IMR-90 (cell line): ENCODE data around the gene DYTN.

Experiments
- BHLHE40 ChIP-seq: fragments of 150-350 bp; IDR thresholded peaks from 2 replicates; pipeline ENCODE4 v1.6.1; 2016; ENCODE audit warnings: mild to moderate bottlenecking, low read depth, low read length
- CEBPB ChIP-seq: IDR thresholded peaks from 2 replicates; pipeline ENCODE4 v1.6.1; 2012; ENCODE audit warnings: low read depth, low read length, improper control_type of control experiment
- FOS ChIP-seq: fragments of 150-350 bp; IDR thresholded peaks from 2 replicates; pipeline ENCODE4 v1.6.1; 2016; ENCODE audit warnings: low read depth, low read length
- MXI1 ChIP-seq: IDR thresholded peaks from 2 replicates; pipeline ENCODE4 v1.6.1; 2012; ENCODE audit warnings: low read depth, mild to moderate bottlenecking, low read length, moderate library complexity, borderline replicate concordance
- POLR2A ChIP-seq: IDR thresholded peaks from 2 replicates; pipeline ENCODE4 v1.6.1; 2012; ENCODE audit warnings: mild to moderate bottlenecking, low read depth, low read length
- RAD21 ChIP-seq: IDR thresholded peaks from 2 replicates; pipeline ENCODE4 v1.6.1; 2012; ENCODE audit warnings: low read length, improper control_type of control experiment
- RFX5 ChIP-seq: IDR thresholded peaks from 2 replicates; pipeline ENCODE4 v1.8.0; 2012; ENCODE audit warnings: low read depth, mild to moderate bottlenecking, low read length, moderate library complexity
- USF2 ChIP-seq: fragments of 150-350 bp; IDR thresholded peaks from 2 replicates; pipeline ENCODE4 v1.6.1; 2017; ENCODE audit warnings: mild to moderate bottlenecking, antibody characterized with exemption, low read length, low read depth
- TF ChIP-seq, protein P1 (sequence below): conservative IDR thresholded peaks from 2 replicates; pipeline ENCODE4 v1.5.1; 2012; ENCODE audit warnings: mild to moderate bottlenecking, low read depth, low read length, improper control_type of control experiment
- TF ChIP-seq, protein P2 (sequence below): fragments of 150-350 bp; IDR thresholded peaks from 2 replicates; pipeline ENCODE4 v1.6.1; 2016; ENCODE audit warnings: low read depth, mild to moderate bottlenecking, low read length, moderate library complexity, borderline replicate concordance

DNA sequence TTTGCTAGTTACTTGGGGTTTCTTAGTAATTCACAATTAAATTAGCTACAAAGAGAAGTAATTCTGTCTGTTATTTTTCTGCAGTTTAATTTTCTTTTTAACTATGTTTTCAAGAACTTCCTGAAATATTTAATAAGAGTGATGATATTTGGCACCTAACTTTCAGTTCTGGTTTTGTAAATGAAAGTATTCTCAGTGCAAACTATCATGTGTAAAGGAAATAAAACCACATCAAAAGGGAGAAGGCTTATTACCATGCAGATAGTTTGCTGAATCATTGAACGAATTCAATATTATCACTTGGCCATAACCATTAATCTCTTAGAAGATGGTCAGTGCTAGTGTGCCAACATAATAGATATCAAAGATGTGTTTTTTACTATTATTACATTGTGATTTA lies 29.2 kb downstream of the DYTN start:
- no peak for TF ChIP-seq USF2
- TF ChIP-seq, protein P1, sequence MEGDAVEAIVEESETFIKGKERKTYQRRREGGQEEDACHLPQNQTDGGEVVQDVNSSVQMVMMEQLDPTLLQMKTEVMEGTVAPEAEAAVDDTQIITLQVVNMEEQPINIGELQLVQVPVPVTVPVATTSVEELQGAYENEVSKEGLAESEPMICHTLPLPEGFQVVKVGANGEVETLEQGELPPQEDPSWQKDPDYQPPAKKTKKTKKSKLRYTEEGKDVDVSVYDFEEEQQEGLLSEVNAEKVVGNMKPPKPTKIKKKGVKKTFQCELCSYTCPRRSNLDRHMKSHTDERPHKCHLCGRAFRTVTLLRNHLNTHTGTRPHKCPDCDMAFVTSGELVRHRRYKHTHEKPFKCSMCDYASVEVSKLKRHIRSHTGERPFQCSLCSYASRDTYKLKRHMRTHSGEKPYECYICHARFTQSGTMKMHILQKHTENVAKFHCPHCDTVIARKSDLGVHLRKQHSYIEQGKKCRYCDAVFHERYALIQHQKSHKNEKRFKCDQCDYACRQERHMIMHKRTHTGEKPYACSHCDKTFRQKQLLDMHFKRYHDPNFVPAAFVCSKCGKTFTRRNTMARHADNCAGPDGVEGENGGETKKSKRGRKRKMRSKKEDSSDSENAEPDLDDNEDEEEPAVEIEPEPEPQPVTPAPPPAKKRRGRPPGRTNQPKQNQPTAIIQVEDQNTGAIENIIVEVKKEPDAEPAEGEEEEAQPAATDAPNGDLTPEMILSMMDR = no peak
- TF ChIP-seq POLR2A = no peak
- no peak for TF ChIP-seq RFX5
- TF ChIP-seq BHLHE40 = no peak
- no peak for TF ChIP-seq CEBPB
- TF ChIP-seq FOS = no peak
- no peak for TF ChIP-seq MXI1
- no peak for TF ChIP-seq RAD21
- TF ChIP-seq, protein P2, sequence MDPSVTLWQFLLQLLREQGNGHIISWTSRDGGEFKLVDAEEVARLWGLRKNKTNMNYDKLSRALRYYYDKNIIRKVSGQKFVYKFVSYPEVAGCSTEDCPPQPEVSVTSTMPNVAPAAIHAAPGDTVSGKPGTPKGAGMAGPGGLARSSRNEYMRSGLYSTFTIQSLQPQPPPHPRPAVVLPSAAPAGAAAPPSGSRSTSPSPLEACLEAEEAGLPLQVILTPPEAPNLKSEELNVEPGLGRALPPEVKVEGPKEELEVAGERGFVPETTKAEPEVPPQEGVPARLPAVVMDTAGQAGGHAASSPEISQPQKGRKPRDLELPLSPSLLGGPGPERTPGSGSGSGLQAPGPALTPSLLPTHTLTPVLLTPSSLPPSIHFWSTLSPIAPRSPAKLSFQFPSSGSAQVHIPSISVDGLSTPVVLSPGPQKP = no peak
